Panc1 (cell line): ENCODE data around the gene ZNF521. TPM values are rescaled to one million over a fixed set of nuclear protein-coding genes. Genes with fewer than 3 reads are reported as not detected.

Experiments used
- ATAC-seq: fragments of 200-7000 bp; cut with Tn5 transposase; 2 replicates; pipeline ENCODE4 v1.9.1; 2020; ENCODE audit warnings: mild to moderate bottlenecking, moderate library complexity
- BruUV-seq: library from RNA; stranded (reverse); fragments of 400-500 nt; replicated peaks from 2 replicates; lab custom pipeline; 2021; lab: Mats Ljungman, UMichigan
- CTCF ChIA-PET: fragments of 300-600 bp; sonication (Branson Sonifier 250); formaldehyde crosslinking; loops from one replicate; lab custom pipeline; 2022; ENCODE audit warnings: antibody characterized with exemption; lab: Charles Lee
- POLR2A ChIA-PET: fragments of 300-600 bp; sonication (Branson Sonifier 250); formaldehyde crosslinking; loops from one replicate; lab custom pipeline; 2022; ENCODE audit warnings: antibody characterized with exemption; lab: Charles Lee
- DNase-seq: peaks from one replicate; pipeline ENCODE4 v3.0.0-alpha.2; 2010; ENCODE audit warnings: low read depth, low spot score
- H3K27ac ChIP-seq: 2 replicates; pipeline ENCODE4 v1.5.1; 2011; ENCODE audit warnings: mild to moderate bottlenecking, low read length, inconsistent platforms
- H3K27me3 ChIP-seq: fragments of 200-500 bp; sonication (Bioruptor generic); 2 replicates; pipeline ENCODE4 v1.6.0; 2014; ENCODE audit warnings: low read length, inconsistent platforms; ENCODE audit not compliant: control insufficient read depth, insufficient read depth
- H3K36me3 ChIP-seq: fragments of 200-500 bp; sonication (Bioruptor generic); 2 replicates; pipeline ENCODE4 v1.5.1; 2014; ENCODE audit warnings: inconsistent platforms, mild to moderate bottlenecking, low read length, moderate library complexity; ENCODE audit not compliant: control insufficient read depth, insufficient read depth
- H3K4me1 ChIP-seq: 2 replicates; pipeline ENCODE4 v1.5.1; 2011; ENCODE audit warnings: inconsistent platforms, mild to moderate bottlenecking, low read length, moderate library complexity; ENCODE audit not compliant: control insufficient read depth, insufficient read depth
- H3K4me3 ChIP-seq, 2 experiments: 2 replicates each; pipeline ENCODE4 v1.5.1; 2011 to 2012; ENCODE audit warnings: low read depth in 2 of 2, low read length in 2 of 2, mild to moderate bottlenecking in 2 of 2, inconsistent platforms in 1 of 2, moderate library complexity in 1 of 2
- H3K9me3 ChIP-seq: fragments of 200-500 bp; sonication (Bioruptor generic); 2 replicates; pipeline ENCODE4 v1.5.1; 2014; ENCODE audit warnings: low read depth, mild to moderate bottlenecking, inconsistent platforms, low read length, moderate library complexity; ENCODE audit not compliant: control insufficient read depth, insufficient read depth
- POLR2AphosphoS5 ChIP-seq: IDR thresholded peaks from 2 replicates; pipeline ENCODE4 v1.6.1; 2012; ENCODE audit warnings: mild to moderate bottlenecking, low read depth, low read length, moderate library complexity
- SIN3A ChIP-seq: IDR thresholded peaks from 2 replicates; pipeline ENCODE4 v1.6.1; 2012; ENCODE audit warnings: low read depth, mild to moderate bottlenecking, low read length, moderate library complexity, borderline replicate concordance; ENCODE audit not compliant: insufficient read depth
- TCF7L2 ChIP-seq: IDR thresholded peaks from 2 replicates; pipeline ENCODE4 v1.6.1; 2011; ENCODE audit warnings: mild to moderate bottlenecking, low read depth, low read length, inconsistent platforms
- in situ Hi-C: cut with HindIII; loops from 2 replicates; pipeline ENCODE4 v1.10.0; 2016; ENCODE audit warnings: low sequenced_read_pairs, low pct_unique_long_range_greater_than_20kb
- intact Hi-C: fragments of 100-400 bp; cut with micrococcal nuclease; formaldehyde crosslinking; loops from one replicate; pipeline ENCODE4 v1.10.0; 2022; ENCODE audit not compliant: unreplicated experiment
- total RNA-seq: library from RNA; stranded (reverse); gene quantifications from one replicate; pipeline ENCODE4 v1.2.1, GENCODE V29; 2021; ENCODE audit not compliant: unreplicated experiment
- TF ChIP-seq, protein P1 (sequence below): fragments of 450-650 bp; IDR thresholded peaks from 2 replicates; pipeline ENCODE4 v1.5.1; 2017; ENCODE audit warnings: mild to moderate bottlenecking
- TF ChIP-seq, protein P2 (sequence below), 2 experiments: IDR thresholded peaks; 2 replicates each; pipeline ENCODE4 v1.6.1; 2011 to 2012; ENCODE audit warnings: low read depth in 2 of 2, control low read depth in 1 of 2, low read length in 1 of 2, mild to moderate bottlenecking in 1 of 2, moderate library complexity in 1 of 2; ENCODE audit not compliant: insufficient read depth in 1 of 2

ZNF521 gene
- total RNA-seq, 1 experiment from 2014 or later, result 0.15 TPM

DNA sequence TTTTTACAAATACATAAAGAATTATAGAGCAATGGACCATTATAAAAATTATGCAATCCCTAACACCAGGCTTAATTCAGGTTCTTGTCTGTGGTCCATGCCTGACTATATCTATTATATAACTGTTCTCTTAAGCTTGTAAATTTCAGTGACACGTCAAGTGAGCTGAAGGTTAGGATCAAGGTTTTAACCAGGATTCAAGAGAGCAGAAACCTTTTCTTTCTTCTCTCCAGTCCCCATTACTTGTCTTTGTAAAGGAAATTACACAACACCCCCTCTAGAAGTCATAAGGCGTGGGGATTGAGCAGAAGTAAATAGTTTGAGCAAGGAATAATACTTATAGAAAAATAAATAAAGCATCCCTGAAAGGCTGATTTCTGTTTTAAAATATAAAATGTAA lies 122.0 kb downstream of the ZNF521 start:
- intact Hi-C loops (no loop called here), in situ Hi-C loops (no loop called here)
- no peaks in the 10 kb centered on the region for H3K4me1 ChIP-seq
- DNase-seq (no peak), ATAC-seq (no peak)
- BruUV-seq, result no TSS peak
- no peak overlapping the region for H3K27ac ChIP-seq
- CTCF ChIA-PET, result no interaction called here
- no peak overlapping the region for H3K4me3 ChIP-seq
- no peaks in the 10 kb centered on the region for H3K9me3 ChIP-seq
- no peaks in the 10 kb centered on the region for H3K36me3 ChIP-seq
- POLR2A ChIA-PET, result no interaction called here
- TF ChIP-seq, protein P1, sequence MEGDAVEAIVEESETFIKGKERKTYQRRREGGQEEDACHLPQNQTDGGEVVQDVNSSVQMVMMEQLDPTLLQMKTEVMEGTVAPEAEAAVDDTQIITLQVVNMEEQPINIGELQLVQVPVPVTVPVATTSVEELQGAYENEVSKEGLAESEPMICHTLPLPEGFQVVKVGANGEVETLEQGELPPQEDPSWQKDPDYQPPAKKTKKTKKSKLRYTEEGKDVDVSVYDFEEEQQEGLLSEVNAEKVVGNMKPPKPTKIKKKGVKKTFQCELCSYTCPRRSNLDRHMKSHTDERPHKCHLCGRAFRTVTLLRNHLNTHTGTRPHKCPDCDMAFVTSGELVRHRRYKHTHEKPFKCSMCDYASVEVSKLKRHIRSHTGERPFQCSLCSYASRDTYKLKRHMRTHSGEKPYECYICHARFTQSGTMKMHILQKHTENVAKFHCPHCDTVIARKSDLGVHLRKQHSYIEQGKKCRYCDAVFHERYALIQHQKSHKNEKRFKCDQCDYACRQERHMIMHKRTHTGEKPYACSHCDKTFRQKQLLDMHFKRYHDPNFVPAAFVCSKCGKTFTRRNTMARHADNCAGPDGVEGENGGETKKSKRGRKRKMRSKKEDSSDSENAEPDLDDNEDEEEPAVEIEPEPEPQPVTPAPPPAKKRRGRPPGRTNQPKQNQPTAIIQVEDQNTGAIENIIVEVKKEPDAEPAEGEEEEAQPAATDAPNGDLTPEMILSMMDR, result no peak
- no peak for TF ChIP-seq SIN3A
- TF ChIP-seq, protein P2, sequence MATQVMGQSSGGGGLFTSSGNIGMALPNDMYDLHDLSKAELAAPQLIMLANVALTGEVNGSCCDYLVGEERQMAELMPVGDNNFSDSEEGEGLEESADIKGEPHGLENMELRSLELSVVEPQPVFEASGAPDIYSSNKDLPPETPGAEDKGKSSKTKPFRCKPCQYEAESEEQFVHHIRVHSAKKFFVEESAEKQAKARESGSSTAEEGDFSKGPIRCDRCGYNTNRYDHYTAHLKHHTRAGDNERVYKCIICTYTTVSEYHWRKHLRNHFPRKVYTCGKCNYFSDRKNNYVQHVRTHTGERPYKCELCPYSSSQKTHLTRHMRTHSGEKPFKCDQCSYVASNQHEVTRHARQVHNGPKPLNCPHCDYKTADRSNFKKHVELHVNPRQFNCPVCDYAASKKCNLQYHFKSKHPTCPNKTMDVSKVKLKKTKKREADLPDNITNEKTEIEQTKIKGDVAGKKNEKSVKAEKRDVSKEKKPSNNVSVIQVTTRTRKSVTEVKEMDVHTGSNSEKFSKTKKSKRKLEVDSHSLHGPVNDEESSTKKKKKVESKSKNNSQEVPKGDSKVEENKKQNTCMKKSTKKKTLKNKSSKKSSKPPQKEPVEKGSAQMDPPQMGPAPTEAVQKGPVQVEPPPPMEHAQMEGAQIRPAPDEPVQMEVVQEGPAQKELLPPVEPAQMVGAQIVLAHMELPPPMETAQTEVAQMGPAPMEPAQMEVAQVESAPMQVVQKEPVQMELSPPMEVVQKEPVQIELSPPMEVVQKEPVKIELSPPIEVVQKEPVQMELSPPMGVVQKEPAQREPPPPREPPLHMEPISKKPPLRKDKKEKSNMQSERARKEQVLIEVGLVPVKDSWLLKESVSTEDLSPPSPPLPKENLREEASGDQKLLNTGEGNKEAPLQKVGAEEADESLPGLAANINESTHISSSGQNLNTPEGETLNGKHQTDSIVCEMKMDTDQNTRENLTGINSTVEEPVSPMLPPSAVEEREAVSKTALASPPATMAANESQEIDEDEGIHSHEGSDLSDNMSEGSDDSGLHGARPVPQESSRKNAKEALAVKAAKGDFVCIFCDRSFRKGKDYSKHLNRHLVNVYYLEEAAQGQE (IDR thresholded peaks at IDR 0.05; ENCODE audit: insufficient read depth in 1 of 2, low read depth in 2 of 2, low read length in 1 of 2), result no peak
- TF ChIP-seq POLR2AphosphoS5, result no peak
- TF ChIP-seq TCF7L2, result no peak
- H3K27me3 ChIP-seq, result no peaks in the 10 kb centered on the region; the same call in 1 of the 2 replicates

DNA sequence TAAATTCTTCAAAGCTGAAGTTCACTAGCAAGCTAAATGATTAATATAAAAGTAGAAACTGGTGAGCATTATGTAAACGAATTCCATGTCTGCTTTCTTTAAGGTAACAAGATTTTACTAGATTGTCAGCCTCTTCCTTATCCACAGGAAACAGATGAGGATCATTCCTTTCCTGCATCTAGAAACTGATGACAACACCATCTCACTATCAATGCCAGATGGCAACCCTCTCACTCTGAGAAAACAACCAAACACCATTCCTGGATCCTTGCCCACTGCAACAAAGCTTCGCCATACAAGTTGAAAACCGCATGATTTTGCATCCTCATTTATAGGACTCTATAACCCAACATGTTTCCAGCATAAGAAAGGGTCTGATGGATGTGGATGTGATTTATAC lies 122.9 kb downstream of the ZNF521 start:
- DNase-seq, result no peak
- H3K9me3 ChIP-seq, result no peaks in the 10 kb centered on the region
- intact Hi-C loops, result no loop called here
- TF ChIP-seq POLR2AphosphoS5, result no peak
- TF ChIP-seq, protein P2 (IDR thresholded peaks at IDR 0.05; ENCODE audit: insufficient read depth in 1 of 2, low read depth in 2 of 2, low read length in 1 of 2), result no peak
- TF ChIP-seq, protein P1, result no peak
- TF ChIP-seq TCF7L2, result no peak
- H3K4me3 ChIP-seq, result no peak overlapping the region
- H3K27ac ChIP-seq, result no peak overlapping the region
- no peaks in the 10 kb centered on the region for H3K4me1 ChIP-seq
- CTCF ChIA-PET, result no interaction called here
- no peak for ATAC-seq
- no peaks in the 10 kb centered on the region; the same call in 1 of the 2 replicates for H3K27me3 ChIP-seq
- in situ Hi-C loops, result no loop called here
- no peaks in the 10 kb centered on the region for H3K36me3 ChIP-seq
- no TSS peak for BruUV-seq
- POLR2A ChIA-PET, result no interaction called here
